Fibroblast of lung (primary cell): ENCODE data around the gene CCDC122. TPM values are rescaled to one million over a fixed set of nuclear protein-coding genes. Genes with fewer than 3 reads are reported as not detected.

Source experiments
- DNase-seq, 2 donors: peaks; one replicate each; pipeline versions ENCODE4 v3.0.0 to v3.0.0-alpha.2; 2010; ENCODE audit warnings: low read depth in 2 of 2
- H2AFZ ChIP-seq: 2 replicates; pipeline ENCODE4 v1.5.1; 2012; ENCODE audit warnings: low read length, control low read depth, inconsistent platforms
- H3K27ac ChIP-seq: 2 replicates; pipeline ENCODE4 v1.5.1; 2011; ENCODE audit warnings: low read length, control low read depth; ENCODE audit not compliant: insufficient read depth
- H3K27me3 ChIP-seq: 2 replicates; pipeline ENCODE4 v1.5.1; 2011; ENCODE audit warnings: mild to moderate bottlenecking, low read length; ENCODE audit not compliant: control insufficient read depth, insufficient read depth
- H3K36me3 ChIP-seq: 2 replicates; pipeline ENCODE4 v1.5.1; 2011; ENCODE audit warnings: low read length; ENCODE audit not compliant: control insufficient read depth, insufficient read depth
- H3K4me1 ChIP-seq: 2 replicates; pipeline ENCODE4 v1.5.1; 2011; ENCODE audit warnings: low read length; ENCODE audit not compliant: control insufficient read depth, insufficient read depth; ENCODE audit errors: extremely low read depth
- H3K4me2 ChIP-seq: 2 replicates; pipeline ENCODE4 v1.5.1; 2011; ENCODE audit warnings: low read length, control low read depth; ENCODE audit not compliant: insufficient read depth; ENCODE audit errors: extremely low read depth
- H3K4me3 ChIP-seq, 4 experiments: fragments of 200-600 bp in 1 of 4; sonication (generic) in 1 of 4; replicated peaks in 1 of 4; 2 replicates each; pipeline ENCODE4 v1.5.1; 2011 to 2016; ENCODE audit warnings: low read length in 4 of 4, low read depth in 3 of 4, mild to moderate bottlenecking in 3 of 4, control low read depth in 2 of 4, inconsistent platforms in 1 of 4, mixed read lengths in 1 of 4; ENCODE audit not compliant: insufficient read depth in 1 of 4; ENCODE audit errors: control extremely low read depth in 1 of 4
- H3K79me2 ChIP-seq: 2 replicates; pipeline ENCODE4 v1.5.1; 2012; ENCODE audit warnings: mild to moderate bottlenecking, low read length, inconsistent platforms; ENCODE audit not compliant: control insufficient read depth, insufficient read depth
- H3K9ac ChIP-seq: 2 replicates; pipeline ENCODE4 v1.5.1; 2011; ENCODE audit warnings: mild to moderate bottlenecking, low read length, control low read depth; ENCODE audit not compliant: insufficient read depth
- H3K9me3 ChIP-seq: 2 replicates; pipeline ENCODE4 v1.5.1; 2012; ENCODE audit warnings: low read depth, low read length; ENCODE audit not compliant: control insufficient read depth, insufficient read depth
- H4K20me1 ChIP-seq: 2 replicates; pipeline ENCODE4 v1.5.1; 2011; ENCODE audit warnings: low read length; ENCODE audit not compliant: control insufficient read depth, insufficient read depth; ENCODE audit errors: extremely low read depth
- CTCF ChIP-seq, 2 donors: IDR thresholded peaks in 1 of 2; conservative IDR thresholded peaks in 1 of 2; 1 replicate in 1 of 2; 2 replicates in 1 of 2; pipeline ENCODE4 v1.5.1; 2011 to 2012; ENCODE audit warnings: low read length in 2 of 2, control low read depth in 1 of 2, inconsistent platforms in 1 of 2, low read depth in 1 of 2, mild to moderate bottlenecking in 1 of 2
- EZH2 ChIP-seq: IDR thresholded peaks from 2 replicates; pipeline ENCODE4 v1.5.1; 2012; ENCODE audit warnings: low read length, control low read depth, mild to moderate bottlenecking; ENCODE audit errors: missing control alignments
- polyA plus RNA-seq, 2 donors: library from polyadenylated mRNA; depleted of rRNA in 1 of 2; stranded (reverse) in 1 of 2; unstranded in 1 of 2; fragments of >200 nt; gene quantifications; 2 replicates each; pipeline ENCODE4 v1.2.1, GENCODE V29; 2011 to 2012; ENCODE audit warnings: missing spikeins in 1 of 2
- total RNA-seq: library from RNA; depleted of rRNA; stranded (reverse); fragments of >200 nt; gene quantifications from 2 replicates; pipeline ENCODE4 v1.2.1, GENCODE V29; 2014

Gene CCDC122
- total and polyA plus RNA-seq, 2 donors (not counting 1 experiment from before 2014, with no cell fraction given): 2.0 to 6.8 TPM

- Histone ChIP-seq H3K4me1 (peaks cover 3% of the 10 kb centered on the region), H3K9ac (no peak overlapping the region), H4K20me1 (no peaks in the 10 kb centered on the region), H2AFZ (no peak overlapping the region), H3K79me2 (no peaks in the 10 kb centered on the region), H3K4me3 (no peak overlapping the region), H3K27ac (no peak overlapping the region), H3K4me2 (no peak overlapping the region), H3K27me3 (no peaks in the 10 kb centered on the region), H3K36me3 (no peaks in the 10 kb centered on the region), H3K9me3 (no peaks in the 10 kb centered on the region)
- DNase-seq: peak; percentile 79 to 86
- TF ChIP-seq EZH2 (no peak), CTCF (conservative IDR thresholded peaks at IDR 0.05 in 1 of 2, IDR thresholded peaks at IDR 0.05 in 1 of 2; ENCODE audit: low read depth in 1 of 2, low read length in 2 of 2) (no peak)
These were observed 32.9 kb downstream of the CCDC122 start for GRCh38 chr13:43846496-43847158.

GRCh38 chr13:43838909-43839308 is 40.6 kb downstream of the CCDC122 start:
- Histone ChIP-seq H3K4me2 (no peak overlapping the region), H3K9ac (no peak overlapping the region), H3K4me1 (no peaks in the 10 kb centered on the region), H2AFZ (no peak overlapping the region), H3K4me3 (no peak overlapping the region), H3K27ac (no peak overlapping the region), H3K79me2 (no peaks in the 10 kb centered on the region), H3K36me3 (no peaks in the 10 kb centered on the region), H3K27me3 (no peaks in the 10 kb centered on the region), H4K20me1 (no peaks in the 10 kb centered on the region), H3K9me3 (no peaks in the 10 kb centered on the region)
- no peak for TF ChIP-seq EZH2
- TF ChIP-seq CTCF (conservative IDR thresholded peaks at IDR 0.05 in 1 of 2, IDR thresholded peaks at IDR 0.05 in 1 of 2; ENCODE audit: low read depth in 1 of 2, low read length in 2 of 2): no peak
- DNase-seq: peak; percentile 18 to 86

- no peak overlapping the region for H3K9ac ChIP-seq
- no peaks in the 10 kb centered on the region for H3K9me3 ChIP-seq
- H4K20me1 ChIP-seq: no peaks in the 10 kb centered on the region
- H3K4me1 ChIP-seq: no peaks in the 10 kb centered on the region
- TF ChIP-seq EZH2 (no peak), CTCF (conservative IDR thresholded peaks at IDR 0.05 in 1 of 2, IDR thresholded peaks at IDR 0.05 in 1 of 2; ENCODE audit: low read depth in 1 of 2, low read length in 2 of 2) (no peak)
- no peak overlapping the region for H3K27ac ChIP-seq
- H3K27me3 ChIP-seq: no peaks in the 10 kb centered on the region
- H3K36me3 ChIP-seq: no peaks in the 10 kb centered on the region
- H3K4me2 ChIP-seq: no peak overlapping the region
- DNase-seq: peak; percentile 22 to 69
- no peak overlapping the region for H2AFZ ChIP-seq
- H3K79me2 ChIP-seq: no peaks in the 10 kb centered on the region
- H3K4me3 ChIP-seq: no peak overlapping the region
These were observed 43.8 kb downstream of the CCDC122 start for GRCh38 chr13:43835701-43836100.
